K562 (cell line): ENCODE results near the gene OSBPL7.

ENCODE experiments used
- EZH2 ChIP-seq: IDR thresholded peaks from 2 replicates; pipeline ENCODE4 v1.6.1; 2012; ENCODE audit warnings: low read depth, mild to moderate bottlenecking, inconsistent platforms, low read length, borderline replicate concordance
- PATZ1 ChIP-seq: fragments of 250-450 bp; sonication (Bioruptor Pico); IDR thresholded peaks from 2 replicates; pipeline ENCODE4 v1.5.0; 2020; ENCODE audit warnings: mild to moderate bottlenecking, borderline replicate concordance
- USF1 ChIP-seq: sonication (generic); formaldehyde crosslinking; IDR thresholded peaks from 2 replicates; pipeline ENCODE4 v1.9.0; 2022; ENCODE audit warnings: mild to moderate bottlenecking, missing genetic modification reagents
- ZBTB8A ChIP-seq: fragments of 450-650 bp; IDR thresholded peaks from 2 replicates; pipeline ENCODE4 v1.6.1; 2018; ENCODE audit warnings: mild to moderate bottlenecking, moderate library complexity; ENCODE audit not compliant: partially characterized antibody

- no peak for TF ChIP-seq ZBTB8A
- no peak for TF ChIP-seq EZH2
- TF ChIP-seq PATZ1 (CRISPR knock-in tag): no peak
- no peak for TF ChIP-seq USF1 (CRISPR knock-in tag)
Measured at GRCh38 chr17:47837401-47838039, 15.9 kb upstream of the OSBPL7 start.
